GM23248 (cell line): ENCODE data around the gene TES. TPM values are rescaled to one million over a fixed set of nuclear protein-coding genes. Genes with fewer than 3 reads are reported as not detected.

Experiments
- DNase-seq: peaks from one replicate; pipeline ENCODE4 v3.0.0-alpha.2; 2015
- H2AFZ ChIP-seq: fragments of 200-600 bp; sonication (generic); 2 replicates; pipeline ENCODE4 v1.6.1; 2016; ENCODE audit warnings: antibody characterized with exemption
- H3F3A ChIP-seq: fragments of 200-600 bp; sonication (generic); 2 replicates; pipeline ENCODE4 v1.6.1; 2016; ENCODE audit warnings: mild to moderate bottlenecking, antibody characterized with exemption, mixed run types; ENCODE audit not compliant: insufficient read depth
- H3K27ac ChIP-seq: fragments of 200-600 bp; sonication (generic); 2 replicates; pipeline ENCODE4 v1.5.1; 2016; ENCODE audit warnings: mild to moderate bottlenecking
- H3K27me3 ChIP-seq: fragments of 200-600 bp; sonication (generic); replicated peaks from 2 replicates; pipeline ENCODE4 v1.6.1; 2016; ENCODE audit warnings: mild to moderate bottlenecking; ENCODE audit not compliant: insufficient read depth
- H3K36me3 ChIP-seq: fragments of 200-600 bp; sonication (generic); 2 replicates; pipeline ENCODE4 v1.6.1; 2016; ENCODE audit warnings: low read depth, mild to moderate bottlenecking
- H3K4me1 ChIP-seq: fragments of 200-600 bp; sonication (generic); 2 replicates; pipeline ENCODE4 v1.6.1; 2016; ENCODE audit warnings: mild to moderate bottlenecking; ENCODE audit not compliant: insufficient read depth
- H3K4me2 ChIP-seq: fragments of 200-600 bp; sonication (generic); one replicate; pipeline ENCODE4 v1.6.1; 2016; ENCODE audit warnings: mild to moderate bottlenecking; ENCODE audit not compliant: unreplicated experiment
- H3K4me3 ChIP-seq: fragments of 200-600 bp; sonication (generic); 2 replicates; pipeline ENCODE4 v1.5.1; 2016; ENCODE audit warnings: mild to moderate bottlenecking
- H3K79me2 ChIP-seq: fragments of 200-600 bp; sonication (generic); 2 replicates; pipeline ENCODE4 v1.6.1; 2016; ENCODE audit warnings: mild to moderate bottlenecking; ENCODE audit not compliant: insufficient read depth
- H3K9ac ChIP-seq: fragments of 200-600 bp; sonication (generic); 2 replicates; pipeline ENCODE4 v1.6.1; 2016; ENCODE audit warnings: mild to moderate bottlenecking
- H3K9me2 ChIP-seq: fragments of 200-600 bp; sonication (generic); 2 replicates; pipeline ENCODE4 v1.6.1; 2016; ENCODE audit warnings: mixed run types, mild to moderate bottlenecking, moderate library complexity; ENCODE audit not compliant: insufficient read depth
- H3K9me3 ChIP-seq: fragments of 200-600 bp; sonication (generic); one replicate; pipeline ENCODE4 v1.6.1; 2017; ENCODE audit warnings: low read depth
- H4K20me1 ChIP-seq: fragments of 200-600 bp; sonication (generic); 2 replicates; pipeline ENCODE4 v1.6.0; 2016; ENCODE audit not compliant: insufficient read depth
- EZH2 ChIP-seq: fragments of 200-600 bp; sonication (generic); IDR thresholded peaks from 2 replicates; pipeline ENCODE4 v1.6.1; 2018; ENCODE audit warnings: antibody characterized with exemption, mild to moderate bottlenecking; ENCODE audit not compliant: insufficient read depth, poor library complexity, severe bottlenecking
- EZH2phosphoT487 ChIP-seq: fragments of 200-600 bp; sonication (generic); IDR thresholded peaks from 2 replicates; pipeline ENCODE4 v1.6.1; 2018; ENCODE audit warnings: antibody characterized with exemption, moderate library complexity, mild to moderate bottlenecking, low read depth; ENCODE audit not compliant: insufficient read depth
- WGBS, 2 experiments: methylation state at CpG; one replicate each; pipeline ENCODE4 v1.1.6; 2015 to 2017; ENCODE audit warnings: low lambda C conversion rate in 2 of 2, low coverage in 1 of 2; ENCODE audit errors: missing lambda C conversion rate in 2 of 2; 5-methylcytosine and 5-hydroxymethylcytosine counted together
- in situ Hi-C: fragments of 300-500 bp; cut with MboI; formaldehyde crosslinking; loops from 2 replicates; pipeline ENCODE4 v1.15.0; 2020
- polyA plus RNA-seq: library from polyadenylated mRNA; unstranded; fragments of >200 nt; fragmentation: Nextera tagmentation; extraction: Ambion mirVana; gene quantifications from 2 replicates; pipeline ENCODE4 v1.2.1, GENCODE V29; 2016
- total RNA-seq: library from RNA; depleted of rRNA; stranded (reverse); fragments of >200 nt; shearing (Covaris generic); gene quantifications from 2 replicates; pipeline ENCODE4 v1.2.3, GENCODE V29; 2014

TES gene
- total and polyA plus RNA-seq, 2 experiments from 2014 or later: 32.5 to 41.5 TPM

GRCh38 chr7:116251675-116252074, 41.3 kb downstream of the TES start:
- in situ Hi-C loops: loop anchor here (10.0 kb wide), 1 partner anchor 563 kb away; no protein-coding TSS in a partner anchor
- no peaks in the 10 kb centered on the region for H3K27me3 ChIP-seq
- no peaks in the 10 kb centered on the region for H3K9me2 ChIP-seq
- peaks cover 8% of the 10 kb centered on the region; the same call in 1 of the 2 replicates for H3K36me3 ChIP-seq
- H3K4me2 ChIP-seq: no peak overlapping the region
- H3F3A ChIP-seq: no peaks in the 10 kb centered on the region
- H3K4me3 ChIP-seq: no peak overlapping the region
- TF ChIP-seq EZH2: no peak
- no peak overlapping the region for H3K9ac ChIP-seq
- DNase-seq: no peak
- H4K20me1 ChIP-seq: no peaks in the 10 kb centered on the region
- no peaks in the 10 kb centered on the region for H3K4me1 ChIP-seq
- H2AFZ ChIP-seq: no peak overlapping the region
- H3K9me3 ChIP-seq: no peaks in the 10 kb centered on the region
- WGBS, 2 experiments: 97 to 100% methylated on average over 5 of the region's 5 CpGs
- no peak overlapping the region for H3K27ac ChIP-seq
- H3K79me2 ChIP-seq: no peaks in the 10 kb centered on the region

DNA sequence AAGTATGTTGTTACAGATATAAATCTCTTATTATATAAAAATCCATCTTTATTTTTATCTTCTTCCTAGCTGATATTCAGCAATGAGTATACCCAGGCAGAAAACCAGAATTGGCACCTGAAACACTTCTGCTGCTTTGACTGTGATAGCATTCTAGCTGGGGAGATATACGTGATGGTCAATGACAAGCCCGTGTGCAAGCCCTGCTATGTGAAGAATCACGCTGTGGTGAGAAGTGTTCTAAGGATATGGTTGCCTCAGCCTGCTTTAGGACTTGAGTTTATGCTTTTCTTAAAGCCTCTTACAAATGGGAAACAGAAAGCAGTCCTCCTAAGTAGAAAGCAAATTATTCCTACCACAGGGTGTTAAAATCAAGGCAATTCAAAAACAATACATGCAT, 41.9 kb downstream of the TES start:
- H4K20me1 ChIP-seq: no peaks in the 10 kb centered on the region
- no peak overlapping the region for H3K4me2 ChIP-seq
- no peaks in the 10 kb centered on the region for H3K4me1 ChIP-seq
- no peak for TF ChIP-seq EZH2
- no peak for TF ChIP-seq EZH2phosphoT487
- DNase-seq: no peak
- in situ Hi-C loops: loop anchor here (10.0 kb wide), 1 partner anchor 563 kb away; no protein-coding TSS in a partner anchor
- H3K9me2 ChIP-seq: no peaks in the 10 kb centered on the region
- no peaks in the 10 kb centered on the region for H3K27me3 ChIP-seq
- H3K4me3 ChIP-seq: no peak overlapping the region
- no peaks in the 10 kb centered on the region for H3K79me2 ChIP-seq
- H3K27ac ChIP-seq: no peak overlapping the region
- peaks cover 8% of the 10 kb centered on the region; the same call in 1 of the 2 replicates for H3K36me3 ChIP-seq
- H3K9me3 ChIP-seq: no peaks in the 10 kb centered on the region
- no peaks in the 10 kb centered on the region for H3F3A ChIP-seq
- WGBS, 2 experiments: 66 to 75% methylated on average over 3 of the region's 3 CpGs
- H2AFZ ChIP-seq: no peak overlapping the region
- no peak overlapping the region for H3K9ac ChIP-seq

DNA sequence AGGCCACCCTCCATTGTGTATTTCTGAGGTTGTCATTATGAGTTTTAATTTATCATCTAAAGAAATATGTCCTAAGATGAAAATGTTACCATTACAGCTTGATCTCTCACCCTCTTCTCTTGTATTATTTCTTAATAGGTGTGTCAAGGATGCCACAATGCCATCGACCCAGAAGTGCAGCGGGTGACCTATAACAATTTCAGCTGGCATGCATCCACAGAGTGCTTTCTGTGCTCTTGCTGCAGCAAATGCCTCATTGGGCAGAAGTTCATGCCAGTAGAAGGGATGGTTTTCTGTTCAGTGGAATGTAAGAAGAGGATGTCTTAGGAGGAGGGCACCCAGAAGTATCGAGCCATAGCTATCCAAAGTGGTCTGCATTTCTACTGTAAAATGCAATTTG, 46.8 kb downstream of the TES start:
- H3K4me2 ChIP-seq: no peak overlapping the region
- no peak overlapping the region for H3K9ac ChIP-seq
- no peaks in the 10 kb centered on the region for H3K27me3 ChIP-seq
- H3F3A ChIP-seq: peaks cover 15% of the 10 kb centered on the region
- peaks cover 18% of the 10 kb centered on the region for H3K4me1 ChIP-seq
- no peaks in the 10 kb centered on the region for H4K20me1 ChIP-seq
- 81 to 86% methylated on average over 3 of the region's 3 CpGs for WGBS, 2 experiments
- no peaks in the 10 kb centered on the region for H3K9me3 ChIP-seq
- 0 out of 2 replicates have a peak, but pooled peaks cover 3% of the 10 kb centered on the region for H3K36me3 ChIP-seq
- no peak overlapping the region for H3K27ac ChIP-seq
- no peak overlapping the region for H3K4me3 ChIP-seq
- H2AFZ ChIP-seq: no peak overlapping the region
- DNase-seq: no peak
- no peak for TF ChIP-seq EZH2
- no peak for TF ChIP-seq EZH2phosphoT487
- in situ Hi-C loops: loop anchor here (10.0 kb wide), 1 partner anchor 558 kb away; no protein-coding TSS in a partner anchor
- H3K79me2 ChIP-seq: no peaks in the 10 kb centered on the region
- H3K9me2 ChIP-seq: no peaks in the 10 kb centered on the region

GRCh38 chr7:116258734-116259133, 48.4 kb downstream of the TES start:
- Histone ChIP-seq H3K4me3 (0 out of 2 replicates have a peak overlapping the region, but pooled peaks have one; percentile 10), H3K4me1 (peaks cover 18% of the 10 kb centered on the region), H2AFZ (no peak overlapping the region), H3K79me2 (no peaks in the 10 kb centered on the region), H3K27me3 (no peaks in the 10 kb centered on the region), H3K9me3 (no peaks in the 10 kb centered on the region), H3K4me2 (peak overlapping the region; percentile 73), H3K9ac (peak overlapping the region; percentile 40), H3K27ac (peak overlapping the region; percentile 84), H3K36me3 (no peaks in the 10 kb centered on the region), H4K20me1 (no peaks in the 10 kb centered on the region), H3F3A (peaks cover 15% of the 10 kb centered on the region), H3K9me2 (no peaks in the 10 kb centered on the region)
- 1 to 3% methylated on average over 2 of the region's 2 CpGs for WGBS, 2 experiments
- in situ Hi-C loops: loop anchor here (10.0 kb wide), 1 partner anchor 556 kb away; no protein-coding TSS in a partner anchor
- TF ChIP-seq EZH2: no peak
- no peak for TF ChIP-seq EZH2phosphoT487
- peak; percentile 82 for DNase-seq
